Heart left ventricle (tissue), 13 donors: ENCODE results near the gene TAMALIN.

Experiments
- CTCF ChIP-seq, 12 donors: fragments of 200-600 bp; sonication (generic) in 4 of 12; IDR thresholded peaks; one replicate each; pipeline versions ENCODE4 v1.5.0 to v1.8.0; 2018 to 2022; ENCODE audit warnings: antibody characterized with exemption in 12 of 12, mild to moderate bottlenecking in 5 of 12
- POLR2A ChIP-seq, 2 donors: fragments of 450-650 bp; IDR thresholded peaks; one replicate each; pipeline ENCODE4 v1.6.1; 2017; ENCODE audit warnings: antibody characterized with exemption in 2 of 2, mild to moderate bottlenecking in 2 of 2, moderate library complexity in 2 of 2
- donor health status: ischemic (EF 13 %, LVEDD 7.1; RV severe dilation, severe dysfunction).
- donor health status: DM: no; HTN: yes; CAD: no.
- donor health status: DM: no; HTN: no; CAD: no.
- donor health status: ischemic (EF 25% LVEDD 6.9; RV normal size, moderate dysfunction).
- donor health status: ischemic (EF 25% LVEDD 5.7; RV mildly dilated, moderate dysfunction).
- donor health status: ischemic (EF 35%, LVEDD 5.7; RV mildly dilated, moderate dysfunction).
- donor health status: nonischemic (EF 11% LVEDD 7.7; RV severe dilation, severe dysfunction).
- donor health status: DM: yes; HTN: yes; CAD: no.
- donor health status: PGD.
- donor health status: ischemic (EF 29% LVEDD 5.4; RV normal size, mild dysfunction).
- donor health status: nonischemic (EF 23%, LVEDD 6.1; RV moderate dilation, normal function).

GRCh38 chr12:52003016-52003550 is 3.7 kb upstream of the TAMALIN start:
- TF ChIP-seq POLR2A (IDR thresholded peaks at IDR 0.05) (no peak), CTCF (IDR thresholded peaks at IDR 0.05) (no peak)
